K562 (cell line): ENCODE results near the gene MATCAP1. TPM values are rescaled to one million over a fixed set of nuclear protein-coding genes. Genes with fewer than 3 reads are reported as not detected.

Source experiments
- ARHGAP35 ChIP-seq: fragments of 450-650 bp; IDR thresholded peaks from 2 replicates; pipeline ENCODE4 v1.6.1; 2018; ENCODE audit not compliant: partially characterized antibody
- CBX2 ChIP-seq: fragments of 200-600 bp; sonication (generic); IDR thresholded peaks from one replicate; pipeline ENCODE4 v1.6.1; 2012; ENCODE audit warnings: mild to moderate bottlenecking, low read length, inconsistent platforms; ENCODE audit not compliant: insufficient read depth, poor library complexity, severe bottlenecking
- E2F6 ChIP-seq, 2 experiments: IDR thresholded peaks; 2 replicates each; pipeline ENCODE4 v1.6.1; 2011; ENCODE audit warnings: borderline replicate concordance in 1 of 2, control low read depth in 1 of 2, low read depth in 1 of 2, low read length in 1 of 2, mild to moderate bottlenecking in 1 of 2, mixed read lengths in 1 of 2, moderate library complexity in 1 of 2; ENCODE audit not compliant: insufficient read depth in 1 of 2, insufficient read length in 1 of 2, poor library complexity in 1 of 2, severe bottlenecking in 1 of 2; ENCODE audit errors: extremely low read depth in 1 of 2
- E4F1 ChIP-seq: fragments of 250-450 bp; sonication (Bioruptor Pico); IDR thresholded peaks from 2 replicates; pipeline ENCODE4 v1.5.0; 2021; ENCODE audit warnings: mild to moderate bottlenecking, borderline replicate concordance
- EP400 ChIP-seq: fragments of 450-650 bp; IDR thresholded peaks from 2 replicates; pipeline ENCODE4 v1.6.1; 2017; ENCODE audit warnings: antibody characterized with exemption, mild to moderate bottlenecking, moderate library complexity
- HOMEZ ChIP-seq: fragments of 250-450 bp; sonication (Bioruptor Pico); IDR thresholded peaks from 2 replicates; pipeline ENCODE4 v1.4.0; 2020; ENCODE audit warnings: mild to moderate bottlenecking, moderate library complexity
- MEF2A ChIP-seq: IDR thresholded peaks from 2 replicates; pipeline ENCODE4 v1.6.1; 2011; ENCODE audit warnings: low read depth, mild to moderate bottlenecking, low read length, moderate library complexity; ENCODE audit not compliant: control insufficient read depth
- NR3C1 ChIP-seq: sonication (generic); formaldehyde crosslinking; IDR thresholded peaks from 2 replicates; pipeline ENCODE4 v1.8.1; 2022; ENCODE audit warnings: missing genetic modification reagents
- PATZ1 ChIP-seq: fragments of 250-450 bp; sonication (Bioruptor Pico); IDR thresholded peaks from 2 replicates; pipeline ENCODE4 v1.5.0; 2020; ENCODE audit warnings: mild to moderate bottlenecking, borderline replicate concordance
- RAD51 ChIP-seq: fragments of 450-650 bp; IDR thresholded peaks from 2 replicates; pipeline ENCODE4 v1.7.1; 2016; ENCODE audit warnings: low read depth, mild to moderate bottlenecking, borderline replicate concordance
- RBM15 ChIP-seq: fragments of 200-400 bp; formaldehyde crosslinking; IDR thresholded peaks from 2 replicates; pipeline ENCODE4 v1.6.1; 2018; ENCODE audit warnings: mild to moderate bottlenecking, low read length, moderate library complexity; ENCODE audit not compliant: insufficient read depth
- RHOXF2B ChIP-seq: fragments of 250-450 bp; sonication (Bioruptor Pico); conservative IDR thresholded peaks from 2 replicates; pipeline ENCODE4 v1.5.1; 2021
- SAP30 ChIP-seq: fragments of 200-600 bp; sonication (generic); IDR thresholded peaks from 2 replicates; pipeline ENCODE4 v1.6.1; 2012; ENCODE audit warnings: borderline replicate concordance, low read depth, mild to moderate bottlenecking, moderate library complexity, low read length, control low read depth, inconsistent platforms; ENCODE audit not compliant: insufficient read depth, poor library complexity, severe bottlenecking
- SLC30A9 ChIP-seq: fragments of 250-450 bp; sonication (Bioruptor Pico); IDR thresholded peaks from 2 replicates; pipeline ENCODE4 v1.8.0; 2022; ENCODE audit warnings: mild to moderate bottlenecking, moderate library complexity
- TRIM25 ChIP-seq: fragments of 450-650 bp; IDR thresholded peaks from 2 replicates; pipeline ENCODE4 v1.7.0; 2016; ENCODE audit warnings: borderline replicate concordance
- ZNF124 ChIP-seq: sonication (generic); formaldehyde crosslinking; IDR thresholded peaks from 2 replicates; pipeline ENCODE4 v1.8.1; 2022; ENCODE audit warnings: missing genetic modification reagents
- ZNF174 ChIP-seq: fragments of 250-450 bp; sonication (Bioruptor Pico); IDR thresholded peaks from 2 replicates; pipeline ENCODE4 v1.4.0; 2020; ENCODE audit warnings: mild to moderate bottlenecking
- ZNF175 ChIP-seq: fragments of 200-800 bp; sonication (Bioruptor generic); IDR thresholded peaks from 2 replicates; pipeline ENCODE4 v1.6.1; 2016; ENCODE audit warnings: low read depth, mild to moderate bottlenecking, missing genetic modification characterization, missing compliant biosample characterization
- polyA plus RNA-seq, 8 experiments: library from polyadenylated mRNA; depleted of rRNA in 4 of 8; stranded (reverse) in 5 of 8; unstranded in 3 of 8; fragments of >200 nt; fragmentation: Nextera tagmentation in 2 of 8; fragmentation: Illumina TruSeq in 1 of 8; extraction: Ambion mirVana in 2 of 8; extraction: Trizol in 1 of 8; gene quantifications; 2 replicates each; pipeline versions ENCODE4 v1.2.1 to v1.2.3, GENCODE V29; 2011 to 2014; ENCODE audit warnings: inconsistent platforms in 1 of 8, missing spikeins in 1 of 8
- total RNA-seq, 7 experiments: library from RNA; depleted of rRNA in 6 of 7; stranded (reverse); fragments of >200 nt in 6 of 7; fragmentation: Illumina TruSeq in 2 of 7; extraction: Trizol in 2 of 7; gene quantifications; 2 replicates each; pipeline versions ENCODE4 v1.2.1 to v1.2.3, GENCODE V29; 2011 to 2021; ENCODE audit warnings: low replicate concordance in 1 of 7

Gene MATCAP1
- total and polyA plus RNA-seq, 9 of the 15 experiments (the other 6 are each of a cell fraction or from before 2014, with no cell fraction given): 3.4 to 20.5 (median 10.3) TPM

GRCh38 chr16:67226295-67226803, 42.6 kb upstream of the MATCAP1 start (continued):
- TF ChIP-seq HOMEZ (CRISPR knock-in tag) (no peak), ZNF175 (CRISPR knock-in tag) (no peak), RAD51 (no peak), ARHGAP35 (no peak), TRIM25 (0 out of 2 replicates have a peak, but pooled peaks have one; percentile 17), E2F6 (IDR thresholded peaks at IDR 0.05; ENCODE audit: borderline replicate concordance in 1 of 2, extremely low read depth in 1 of 2, insufficient read depth in 1 of 2, insufficient read length in 1 of 2, low read depth in 1 of 2, low read length in 1 of 2, poor library complexity in 1 of 2, severe bottlenecking in 1 of 2) (no peak), ZNF124 (CRISPR knock-in tag) (no peak), NR3C1 (CRISPR knock-in tag) (no peak), PATZ1 (no peak), MEF2A (no peak), EP400 (no peak), CBX2 (no peak), RBM15 (no peak), SLC30A9 (CRISPR knock-in tag) (no peak), E4F1 (CRISPR knock-in tag) (no peak), ZNF174 (CRISPR knock-in tag) (no peak), SAP30 (no peak), RHOXF2B (CRISPR knock-in tag) (no peak)
